MCF 10A (cell line): ENCODE measurements around the gene EXOSC7. TPM values are rescaled to one million over a fixed set of nuclear protein-coding genes. Genes with fewer than 3 reads are reported as not detected.
"Not testable (repeated sequence)": the region's sequence is repeated elsewhere in the genome, so short reads cannot be mapped to it uniquely, and the experiment has no call there.

Experiments used
- BruUV-seq: library from RNA; stranded (reverse); fragments of 400-500 nt; replicated peaks from 2 replicates; lab custom pipeline; 2021; lab: Mats Ljungman, UMichigan
- CTCF ChIA-PET: fragments of 300-600 bp; sonication (Branson Sonifier 250); formaldehyde crosslinking; extraction: SDS; loops from one replicate; lab custom pipeline; 2021; ENCODE audit warnings: antibody characterized with exemption, inconsistent platforms; lab: Yijun Ruan, JAX
- POLR2A ChIA-PET: fragments of 300-600, 350-650 bp; sonication (Branson Sonifier 250); formaldehyde crosslinking; extraction: SDS; loops from one replicate; lab custom pipeline; 2020; ENCODE audit warnings: antibody characterized with exemption, inconsistent platforms; lab: Yijun Ruan, JAX
- DNase-seq: peaks from one replicate; pipeline ENCODE4 v3.0.0-alpha.2; 2018; ENCODE audit not compliant: unreplicated experiment
- H3K27ac Mint-ChIP-seq: one replicate; pipeline ENCODE4 v1.8.0; 2022; ENCODE audit warnings: mild to moderate bottlenecking, low read depth, mixed read lengths; ENCODE audit not compliant: unreplicated experiment
- H3K27me3 Mint-ChIP-seq: one replicate; pipeline ENCODE4 v1.8.0; 2022; ENCODE audit warnings: mixed read lengths; ENCODE audit not compliant: insufficient read depth, unreplicated experiment
- H3K36me3 Mint-ChIP-seq: one replicate; pipeline ENCODE4 v1.8.0; 2022; ENCODE audit warnings: mild to moderate bottlenecking, moderate library complexity, mixed read lengths; ENCODE audit not compliant: insufficient read depth, unreplicated experiment
- H3K4me1 Mint-ChIP-seq: one replicate; pipeline ENCODE4 v1.8.0; 2022; ENCODE audit warnings: mixed read lengths; ENCODE audit not compliant: insufficient read depth, unreplicated experiment
- H3K4me3 Mint-ChIP-seq: one replicate; pipeline ENCODE4 v1.8.0; 2022; ENCODE audit warnings: mild to moderate bottlenecking, moderate library complexity, mixed read lengths; ENCODE audit not compliant: unreplicated experiment
- H3K9me3 Mint-ChIP-seq: one replicate; pipeline ENCODE4 v1.8.0; 2022; ENCODE audit warnings: mixed read lengths; ENCODE audit not compliant: unreplicated experiment
- CTCF ChIP-seq: fragments of 200-600 bp; IDR thresholded peaks from one replicate; pipeline ENCODE4 v1.8.0; 2022; ENCODE audit warnings: antibody characterized with exemption, mild to moderate bottlenecking; ENCODE audit not compliant: unreplicated experiment
- intact Hi-C: fragments of 100-400 bp; cut with micrococcal nuclease; formaldehyde crosslinking; loops from 2 replicates; pipeline ENCODE4 v1.14.1; 2022
- total RNA-seq: library from RNA; stranded (reverse); gene quantifications from 2 replicates; pipeline ENCODE4 v1.2.3, GENCODE V29; 2022

EXOSC7 gene
- total RNA-seq, 1 experiment from 2014 or later, result 73.3 TPM

GRCh38 chr3:44932986-44933944, 42.8 kb upstream of the EXOSC7 start:
- intact Hi-C loops, result no loop called here
- DNase-seq, result no peak
- Mint-ChIP-seq H3K27me3 (no peaks in the 10 kb centered on the region), H3K9me3 (no peaks in the 10 kb centered on the region), H3K4me1 (no peaks in the 10 kb centered on the region), H3K36me3 (peaks cover 34% of the 10 kb centered on the region), H3K4me3 (no peak overlapping the region), H3K27ac (no peak overlapping the region)
- ChIA-PET POLR2A (no interaction called here), CTCF (interaction anchor here (1.2 kb wide), 1 partner anchor 20 kb away, joined by 5 read pairs; no protein-coding TSS in a partner anchor)
- TF ChIP-seq CTCF, result no peak
- no TSS peak for BruUV-seq

- no peak overlapping the region for H3K4me3 Mint-ChIP-seq
- no peaks in the 10 kb centered on the region for H3K27me3 Mint-ChIP-seq
- intact Hi-C loops, result no loop called here
- POLR2A ChIA-PET, result no interaction called here
- no peak overlapping the region for H3K27ac Mint-ChIP-seq
- DNase-seq, result no peak
- H3K4me1 Mint-ChIP-seq, result no peaks in the 10 kb centered on the region
- CTCF ChIA-PET, result no interaction called here
- no peak for TF ChIP-seq CTCF
- BruUV-seq, result no TSS peak
- H3K36me3 Mint-ChIP-seq, result peaks cover 48% of the 10 kb centered on the region
- no peaks in the 10 kb centered on the region for H3K9me3 Mint-ChIP-seq
Observed at GRCh38 chr3:44939581-44940036, 36.4 kb upstream of the EXOSC7 start.

GRCh38 chr3:44942202-44942921, 33.7 kb upstream of the EXOSC7 start:
- no peaks in the 10 kb centered on the region for H3K4me1 Mint-ChIP-seq
- no peak for TF ChIP-seq CTCF
- intact Hi-C loops, result loop anchor here (2.0 kb wide), 1 partner anchor 56 kb away; no protein-coding TSS in a partner anchor
- ChIA-PET CTCF (interaction anchor here (0.6 to 0.9 kb wide), 3 partner anchors 41 to 233 kb away, joined by 3 to 5 read pairs (median 3); no protein-coding TSS in a partner anchor), POLR2A (interaction anchor here (0.6 kb wide), 1 partner anchor 8 kb away, joined by 3 read pairs; no protein-coding TSS in a partner anchor)
- no peak overlapping the region for H3K4me3 Mint-ChIP-seq
- H3K36me3 Mint-ChIP-seq, result peaks cover 53% of the 10 kb centered on the region
- no peaks in the 10 kb centered on the region for H3K9me3 Mint-ChIP-seq
- peak; percentile 33 for DNase-seq
- no peak overlapping the region for H3K27ac Mint-ChIP-seq
- no peaks in the 10 kb centered on the region for H3K27me3 Mint-ChIP-seq
- BruUV-seq, result no TSS peak

GRCh38 chr3:44948239-44948638, 27.8 kb upstream of the EXOSC7 start:
- DNase-seq, result no peak
- BruUV-seq, result no TSS peak
- H3K9me3 Mint-ChIP-seq, result no peaks in the 10 kb centered on the region
- intact Hi-C loops, result no loop called here
- no peaks in the 10 kb centered on the region for H3K4me1 Mint-ChIP-seq
- TF ChIP-seq CTCF, result no peak
- ChIA-PET POLR2A (no interaction called here), CTCF (no interaction called here)
- H3K36me3 Mint-ChIP-seq, result peaks cover 13% of the 10 kb centered on the region
- H3K27me3 Mint-ChIP-seq, result no peaks in the 10 kb centered on the region
- H3K27ac Mint-ChIP-seq, result no peak overlapping the region
- H3K4me3 Mint-ChIP-seq, result no peak overlapping the region

- H3K4me3 Mint-ChIP-seq, H3K36me3 Mint-ChIP-seq, H3K27ac Mint-ChIP-seq, BruUV-seq, H3K9me3 Mint-ChIP-seq, intact Hi-C loops, H3K27me3 Mint-ChIP-seq, DNase-seq, H3K4me1 Mint-ChIP-seq: not testable (repeated sequence)
- ChIA-PET CTCF (interaction anchor here (0.6 to 1.5 kb wide), 2 partner anchors 13 to 37 kb away, joined by 3 to 5 read pairs; no protein-coding TSS in a partner anchor), POLR2A (interaction anchor here (0.5 to 2.0 kb wide), 3 partner anchors 17 to 53 kb away, joined by 3 to 5 read pairs (median 3); no protein-coding TSS in a partner anchor)
Observed at GRCh38 chr3:44949770-44950169, 26.3 kb upstream of the EXOSC7 start.
